GM18519 (cell line): ENCODE results near the gene IL1A.
"Not testable (repeated sequence)": the region's sequence is repeated elsewhere in the genome, so short reads cannot be mapped to it uniquely, and the experiment has no call there.

Source experiments
- ATAC-seq: cut with Tn5 transposase; IDR thresholded peaks from one replicate; pipeline ENCODE4 v1.9.1; 2021; ENCODE audit warnings: mild to moderate bottlenecking, moderate library complexity; ENCODE audit not compliant: unreplicated experiment, low FRiP score

The IL1A gene

DNA sequence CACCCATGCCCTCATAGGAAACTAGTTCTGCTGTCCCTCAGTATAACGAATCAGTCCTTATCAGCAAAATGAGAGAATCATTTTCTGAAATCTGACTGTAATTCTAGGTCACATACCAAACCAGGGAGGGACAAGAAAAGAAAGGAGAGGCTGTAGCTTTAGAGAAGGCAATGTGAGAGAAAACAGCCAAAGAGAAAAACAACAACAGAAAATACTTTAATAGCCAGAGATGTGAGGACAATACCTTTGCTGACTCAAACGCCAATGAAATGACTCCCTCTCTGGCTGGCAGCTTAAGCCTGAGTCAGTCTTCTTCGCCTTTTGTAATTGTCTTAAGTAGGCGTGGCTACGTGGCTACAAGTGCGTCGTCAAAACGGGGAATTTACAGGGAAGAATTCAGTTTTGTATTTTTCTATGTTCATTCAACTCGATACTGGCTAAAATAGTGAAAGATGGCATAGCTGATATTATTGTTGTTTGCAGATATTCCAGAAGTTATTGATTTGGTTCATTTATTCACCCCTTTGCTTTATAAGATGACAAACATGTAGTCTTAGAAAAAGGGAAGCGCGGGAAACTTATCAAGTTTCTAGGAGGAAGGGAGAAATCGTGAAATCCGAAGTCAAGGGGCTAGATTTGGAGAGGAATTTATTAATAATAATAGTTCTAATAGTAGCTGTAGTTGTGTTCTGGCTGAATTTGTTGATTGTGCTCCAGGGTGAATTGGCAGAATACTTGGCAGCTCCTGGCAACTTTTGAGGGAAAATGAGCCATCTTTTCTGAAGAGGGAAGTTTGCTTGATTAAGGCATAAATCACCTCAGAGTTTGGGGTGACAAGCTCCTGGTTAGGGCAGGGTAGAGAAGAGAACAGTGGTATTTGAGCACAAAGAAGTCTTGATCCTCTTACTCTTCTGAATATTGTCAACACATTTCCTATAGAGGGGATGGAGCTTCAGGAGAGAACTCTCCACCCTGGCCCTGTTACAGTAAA is at the start of gene IL1A:
Gene IL1A (minus strand): TSS at position 295 of the 991 bp plus-strand sequence. CDS start 723 bp downstream, outside the sequence.
- no peak for ATAC-seq

- ATAC-seq = no peak
These were observed 49.7 kb upstream of the IL1A start for GRCh38 chr2:112833976-112834375.

GRCh38 chr2:112833639-112833931 is 49.3 kb upstream of the IL1A start:
- ATAC-seq = not testable (repeated sequence)

- no peak for ATAC-seq
These were observed 48.7 kb upstream of the IL1A start for GRCh38 chr2:112832841-112833638.

DNA sequence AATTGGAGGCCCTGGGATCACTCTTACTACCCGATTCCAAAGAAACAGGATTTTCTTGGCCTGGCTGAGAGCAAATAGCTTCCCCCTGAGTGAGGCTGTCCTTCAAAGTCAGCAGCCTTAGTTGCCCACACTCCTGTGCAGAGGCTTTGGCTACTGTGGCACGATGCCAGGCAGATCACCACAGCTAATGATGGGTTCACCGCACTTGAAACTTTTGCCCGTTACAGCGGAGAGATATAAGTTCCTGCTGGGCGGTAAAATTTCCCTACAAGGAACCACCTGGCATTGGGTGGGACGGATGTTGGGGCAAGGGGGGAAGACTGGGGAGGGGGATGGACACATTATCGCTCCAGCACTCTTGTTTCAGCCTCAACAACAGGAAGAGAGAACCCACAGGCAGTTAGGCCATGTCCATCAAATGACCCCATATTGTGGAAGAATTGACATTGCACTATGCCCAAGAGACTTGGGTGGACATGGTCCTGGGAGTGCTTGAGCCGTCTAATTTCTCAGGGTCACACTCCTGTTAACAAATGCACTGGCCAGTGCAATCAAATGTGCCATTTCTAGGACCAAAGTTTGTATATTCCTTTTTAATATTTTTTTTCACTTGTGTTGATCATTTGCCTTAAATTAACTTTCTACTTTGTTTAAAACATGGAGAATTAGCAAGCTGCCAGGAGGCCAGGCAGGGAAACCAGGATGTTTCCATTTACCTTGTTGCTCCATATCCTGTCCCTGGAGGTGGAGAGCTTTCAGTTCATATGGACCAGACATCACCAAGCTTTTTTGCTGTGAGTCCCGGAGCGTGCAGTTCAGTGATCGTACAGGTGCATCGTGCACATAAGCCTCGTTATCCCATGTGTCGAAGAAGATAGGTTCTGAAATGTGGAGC is 47.9 kb upstream of the IL1A start:
- no peak for ATAC-seq

DNA sequence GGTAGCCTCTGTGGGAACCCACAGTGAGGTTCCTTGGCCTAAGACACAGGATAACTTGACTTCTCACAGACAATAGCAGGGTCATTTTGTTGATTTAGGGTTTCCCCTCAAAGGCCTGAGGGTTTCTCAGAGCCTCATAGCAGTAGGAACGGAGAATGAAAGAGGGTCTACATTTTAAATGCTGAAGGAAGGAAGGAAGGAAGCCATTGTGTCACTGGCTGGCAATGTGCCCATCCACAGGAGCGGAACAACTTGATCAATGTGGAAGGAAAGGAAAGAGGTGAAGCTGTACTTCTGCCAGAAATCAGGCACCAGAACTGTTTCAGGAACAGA is 47.2 kb upstream of the IL1A start:
- ATAC-seq = no peak

DNA sequence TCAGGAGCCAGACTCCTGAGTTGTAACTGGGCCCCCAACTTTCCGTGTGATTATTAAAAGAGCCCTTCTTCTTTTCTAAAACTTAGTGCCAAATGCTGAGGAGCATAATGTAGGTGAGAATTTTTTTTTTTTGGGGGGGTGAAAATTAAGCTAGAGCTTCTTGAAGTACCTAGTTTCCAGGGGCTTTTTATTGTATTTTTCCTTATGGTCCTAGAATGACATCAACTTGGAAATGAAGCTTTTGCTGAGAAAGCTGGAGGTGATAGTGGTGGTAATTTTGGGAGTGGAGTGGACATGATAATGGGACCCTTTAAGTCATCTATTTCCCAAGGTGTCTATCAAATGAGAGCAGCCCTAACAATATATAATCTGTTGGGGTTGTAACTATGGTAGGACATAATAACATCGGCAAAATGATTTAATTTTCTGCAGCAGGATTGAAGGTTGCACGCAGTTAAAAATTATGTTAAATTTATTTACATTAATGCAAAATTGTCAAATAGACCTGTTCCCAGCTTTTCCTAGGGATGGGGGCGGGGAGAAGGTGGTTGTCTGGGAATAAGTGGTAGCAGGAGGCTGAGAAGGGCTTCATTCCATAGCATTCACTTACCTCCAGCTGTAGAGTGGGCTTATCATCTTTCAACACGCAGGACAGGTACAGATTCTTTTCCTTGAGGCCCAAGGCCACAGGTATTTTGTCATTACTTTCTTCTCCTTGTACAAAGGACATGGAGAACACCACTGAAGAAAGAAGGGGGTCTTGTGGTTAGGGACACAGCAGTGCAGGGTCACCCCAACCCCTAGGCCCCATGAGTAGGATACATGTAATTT is 46.6 kb upstream of the IL1A start:
- no peak for ATAC-seq

DNA sequence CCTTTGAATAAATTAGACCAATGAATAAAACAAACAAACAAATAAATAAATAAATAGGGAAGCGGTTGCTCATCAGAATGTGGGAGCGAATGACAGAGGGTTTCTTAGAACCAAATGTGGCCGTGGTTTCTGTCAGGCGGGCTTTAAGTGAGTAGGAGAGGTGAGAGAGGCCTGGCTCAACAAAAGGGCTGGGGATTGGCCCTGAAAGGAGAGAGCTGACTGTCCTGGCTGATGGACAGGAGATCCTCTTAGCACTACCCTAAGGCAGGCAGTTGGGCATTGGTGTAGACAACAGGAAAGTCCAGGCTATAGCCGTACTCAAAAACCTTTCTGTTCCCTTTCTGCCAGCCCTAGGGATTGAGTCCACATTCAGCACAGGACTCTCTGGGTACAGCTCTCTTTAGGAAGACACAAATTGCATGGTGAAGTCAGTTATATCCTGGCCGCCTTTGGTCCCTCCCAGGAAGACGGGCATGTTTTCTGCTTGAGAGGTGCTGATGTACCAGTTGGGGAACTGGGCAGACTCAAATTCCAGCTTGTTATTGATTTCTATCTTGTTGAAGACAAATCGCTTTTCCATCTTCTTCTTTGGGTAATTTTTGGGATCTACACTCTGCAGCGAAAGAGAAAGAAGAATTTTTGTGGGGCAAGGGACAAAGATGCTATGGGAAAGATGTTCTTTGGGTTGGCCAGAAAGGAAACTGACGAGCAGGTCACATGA is 45.8 kb upstream of the IL1A start:
- no peak for ATAC-seq

DNA sequence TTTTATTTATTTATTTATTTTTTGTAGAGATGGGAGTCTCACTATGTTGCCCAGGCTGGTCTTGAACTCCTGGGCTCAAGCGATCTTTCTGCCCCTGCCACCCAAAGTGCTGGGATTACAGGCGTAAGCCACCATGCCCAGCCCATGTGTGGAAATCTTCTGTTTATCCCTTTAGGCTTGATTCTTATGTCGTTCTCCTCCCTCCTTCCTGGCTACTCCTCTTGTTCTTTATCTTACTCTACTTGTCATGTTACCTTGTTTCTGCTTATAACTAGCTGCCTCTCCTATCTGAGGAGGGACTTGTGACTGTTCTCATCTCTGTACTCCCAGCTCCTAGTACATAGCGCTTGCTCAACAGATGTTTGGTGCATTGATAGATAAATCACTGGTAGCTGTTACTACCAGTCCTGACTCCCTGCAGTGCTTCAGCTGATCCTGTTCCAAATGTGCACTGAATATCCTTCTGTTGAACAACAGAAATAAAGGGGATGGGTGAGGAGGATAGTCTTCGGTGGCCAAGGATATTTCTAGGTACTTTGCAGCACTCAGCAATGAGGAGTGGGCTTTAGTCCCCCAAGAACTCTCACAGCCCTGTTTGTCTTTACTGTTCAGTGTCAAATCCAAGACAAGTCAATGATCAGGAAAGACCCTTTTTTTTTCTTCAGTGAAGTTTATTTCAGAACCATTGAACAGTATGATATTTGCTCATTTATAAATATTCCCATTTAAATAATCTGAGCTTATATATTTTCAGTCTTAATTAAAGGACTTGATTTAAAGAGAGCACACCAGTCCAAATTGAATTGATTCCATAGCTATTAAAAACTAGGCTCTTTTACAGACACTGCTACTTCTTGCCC is 45.0 kb upstream of the IL1A start:
- ATAC-seq = no peak

GRCh38 chr2:112828251-112828691 is 44.0 kb upstream of the IL1A start:
- no peak for ATAC-seq

DNA sequence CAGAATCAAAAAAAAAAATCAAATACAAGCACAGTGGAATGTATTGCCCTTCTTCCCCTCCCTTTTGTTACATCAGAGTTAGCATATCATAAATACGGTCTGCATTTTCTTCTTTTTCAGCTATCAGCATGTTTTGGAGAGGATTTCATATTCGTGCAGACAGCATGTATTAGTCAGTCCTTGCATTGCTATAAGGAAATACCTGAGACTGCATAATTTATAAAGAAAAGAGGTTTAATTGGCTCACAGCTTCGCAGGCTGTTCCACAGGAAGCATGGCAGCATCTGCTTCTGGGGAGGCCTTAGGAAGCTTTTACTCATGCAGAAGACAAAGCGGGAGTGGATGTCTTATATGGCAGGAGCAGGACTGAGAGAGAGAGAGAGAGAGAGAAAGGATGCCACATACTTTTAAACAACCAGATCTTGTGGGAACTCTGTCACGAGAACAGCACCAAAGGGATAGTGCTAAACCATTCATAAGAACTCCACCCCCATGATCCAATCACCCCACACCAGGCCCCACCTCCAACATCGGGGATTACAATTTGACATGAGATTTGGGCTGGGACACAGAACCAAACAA is 43.4 kb upstream of the IL1A start:
- no peak for ATAC-seq

GRCh38 chr2:112827009-112827408 is 42.7 kb upstream of the IL1A start:
- no peak for ATAC-seq

GRCh38 chr2:112825706-112826105 is 41.4 kb upstream of the IL1A start:
- ATAC-seq = no peak

DNA sequence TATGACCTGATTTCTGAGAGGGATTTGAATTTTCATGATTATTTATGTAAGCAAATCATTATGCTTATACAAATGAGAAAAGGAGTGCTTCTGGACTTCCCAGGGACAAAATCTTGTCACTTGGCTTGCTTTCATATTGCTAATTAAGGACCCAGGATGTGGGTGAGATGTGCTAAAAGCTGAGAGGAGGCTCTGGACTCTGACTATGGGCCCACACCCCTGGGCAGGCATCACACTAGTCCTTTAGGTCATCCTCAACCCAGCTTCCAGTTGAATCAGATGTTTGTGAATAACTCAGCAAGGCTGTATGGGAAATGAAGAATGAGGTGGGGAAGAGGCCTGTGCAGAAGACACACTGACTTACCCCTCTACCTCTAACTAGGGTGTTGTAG is 40.4 kb upstream of the IL1A start:
- ATAC-seq = no peak

DNA sequence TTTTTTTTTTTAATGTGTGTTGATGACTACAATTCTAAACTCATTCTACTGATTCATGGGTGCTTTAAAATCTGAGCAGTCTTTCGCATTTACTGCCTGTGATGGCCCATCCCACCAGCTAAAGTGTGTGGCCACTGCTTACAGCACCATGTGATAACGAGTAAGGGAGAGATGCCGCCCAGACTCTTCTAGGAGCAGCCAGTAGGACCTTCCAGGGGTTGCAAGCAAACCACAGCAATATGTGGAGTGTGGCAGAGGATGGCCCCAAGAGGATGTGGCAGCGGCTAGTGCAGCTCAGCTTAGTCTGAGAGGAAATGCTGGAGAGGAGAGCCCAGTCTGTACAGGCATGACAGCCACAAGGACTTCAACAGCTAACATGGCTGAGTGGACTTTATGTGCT is 37.4 kb upstream of the IL1A start:
- ATAC-seq = no peak

GRCh38 chr2:112821142-112821541 is 36.8 kb upstream of the IL1A start:
- ATAC-seq = no peak

- ATAC-seq = no peak
These were observed 36.0 kb upstream of the IL1A start for GRCh38 chr2:112820343-112820742.

DNA sequence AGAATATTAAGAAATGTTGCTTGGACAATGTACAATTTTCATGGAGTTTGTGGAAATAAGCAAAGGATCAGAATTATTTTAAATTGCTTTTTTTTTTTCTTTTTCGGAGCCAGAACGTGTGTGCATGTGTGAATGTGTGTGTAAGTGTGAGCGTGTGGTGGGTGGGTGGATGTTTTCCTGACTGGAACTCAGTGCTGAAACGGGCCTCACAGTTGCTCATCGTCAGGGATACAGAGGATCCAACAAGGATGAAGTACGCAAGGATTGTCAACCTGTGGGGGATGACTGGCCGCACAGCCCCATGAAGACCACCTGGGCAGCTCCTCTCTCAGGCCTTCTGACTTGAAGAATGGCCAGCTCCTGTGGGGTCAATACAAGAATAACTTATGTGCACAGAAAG is 34.8 kb upstream of the IL1A start:
- no peak for ATAC-seq
